PFSK-1 (cell line): ENCODE results near the gene CEP72.
"Not testable (repeated sequence)": the region's sequence is repeated elsewhere in the genome, so short reads cannot be mapped to it uniquely, and the experiment has no call there.

ENCODE experiments used
- FOXP2 ChIP-seq: optimal IDR thresholded peaks from 2 replicates; pipeline ENCODE3; 2011; ENCODE audit warnings: borderline replicate concordance, control low read depth, inconsistent platforms; ENCODE audit not compliant: insufficient read depth; ENCODE audit errors: extremely low read length, extremely low read depth
- POLR2AphosphoS5 ChIP-seq: IDR thresholded peaks from 2 replicates; pipeline ENCODE4 v1.6.1; 2012; ENCODE audit warnings: low read depth, mild to moderate bottlenecking, control low read depth, low read length, moderate library complexity
- SIN3A ChIP-seq: IDR thresholded peaks from 2 replicates; pipeline ENCODE4 v1.6.1; 2012; ENCODE audit warnings: mild to moderate bottlenecking, low read length, moderate library complexity, borderline replicate concordance; ENCODE audit not compliant: insufficient read depth
- TAF1 ChIP-seq: IDR thresholded peaks from 2 replicates; pipeline ENCODE4 v1.6.1; 2012; ENCODE audit warnings: low read length, control low read depth, borderline replicate concordance; ENCODE audit not compliant: insufficient read depth
- TF ChIP-seq, protein P1 (sequence below), 2 experiments: IDR thresholded peaks; 2 replicates each; pipeline versions ENCODE4 v1.6.1 to v1.8.0; 2011 to 2012; ENCODE audit warnings: low read depth in 2 of 2, low read length in 2 of 2, control low read depth in 1 of 2, inconsistent platforms in 1 of 2, mild to moderate bottlenecking in 1 of 2, moderate library complexity in 1 of 2; ENCODE audit not compliant: insufficient read depth in 1 of 2

The CEP72 gene

DNA sequence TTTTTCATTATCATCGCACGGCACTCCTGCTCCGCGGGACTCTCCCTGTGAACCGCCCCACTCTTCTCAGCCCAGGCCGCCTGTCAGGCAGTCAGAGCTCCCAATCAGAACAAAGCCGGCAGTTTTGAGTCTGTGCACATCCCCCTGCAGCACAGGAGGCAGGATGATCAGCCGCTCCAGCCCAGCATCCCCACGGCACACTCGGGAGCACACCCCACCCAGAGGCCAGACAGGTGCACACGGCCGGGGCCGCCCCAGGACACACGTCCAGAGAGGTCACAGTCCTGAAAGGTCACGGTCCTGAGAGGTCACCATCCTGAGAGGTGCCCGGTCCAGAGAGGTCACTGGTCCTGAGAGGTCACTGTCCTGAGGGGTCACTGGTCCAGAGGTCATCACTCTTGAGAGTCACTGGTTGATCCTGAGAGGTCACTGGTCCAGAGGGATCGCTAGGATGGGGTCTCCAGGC lies 72.6 kb downstream of the CEP72 start:
- TF ChIP-seq POLR2AphosphoS5 (no peak), FOXP2 (no peak), SIN3A (no peak), TAF1 (no peak)
- TF ChIP-seq, protein P1, sequence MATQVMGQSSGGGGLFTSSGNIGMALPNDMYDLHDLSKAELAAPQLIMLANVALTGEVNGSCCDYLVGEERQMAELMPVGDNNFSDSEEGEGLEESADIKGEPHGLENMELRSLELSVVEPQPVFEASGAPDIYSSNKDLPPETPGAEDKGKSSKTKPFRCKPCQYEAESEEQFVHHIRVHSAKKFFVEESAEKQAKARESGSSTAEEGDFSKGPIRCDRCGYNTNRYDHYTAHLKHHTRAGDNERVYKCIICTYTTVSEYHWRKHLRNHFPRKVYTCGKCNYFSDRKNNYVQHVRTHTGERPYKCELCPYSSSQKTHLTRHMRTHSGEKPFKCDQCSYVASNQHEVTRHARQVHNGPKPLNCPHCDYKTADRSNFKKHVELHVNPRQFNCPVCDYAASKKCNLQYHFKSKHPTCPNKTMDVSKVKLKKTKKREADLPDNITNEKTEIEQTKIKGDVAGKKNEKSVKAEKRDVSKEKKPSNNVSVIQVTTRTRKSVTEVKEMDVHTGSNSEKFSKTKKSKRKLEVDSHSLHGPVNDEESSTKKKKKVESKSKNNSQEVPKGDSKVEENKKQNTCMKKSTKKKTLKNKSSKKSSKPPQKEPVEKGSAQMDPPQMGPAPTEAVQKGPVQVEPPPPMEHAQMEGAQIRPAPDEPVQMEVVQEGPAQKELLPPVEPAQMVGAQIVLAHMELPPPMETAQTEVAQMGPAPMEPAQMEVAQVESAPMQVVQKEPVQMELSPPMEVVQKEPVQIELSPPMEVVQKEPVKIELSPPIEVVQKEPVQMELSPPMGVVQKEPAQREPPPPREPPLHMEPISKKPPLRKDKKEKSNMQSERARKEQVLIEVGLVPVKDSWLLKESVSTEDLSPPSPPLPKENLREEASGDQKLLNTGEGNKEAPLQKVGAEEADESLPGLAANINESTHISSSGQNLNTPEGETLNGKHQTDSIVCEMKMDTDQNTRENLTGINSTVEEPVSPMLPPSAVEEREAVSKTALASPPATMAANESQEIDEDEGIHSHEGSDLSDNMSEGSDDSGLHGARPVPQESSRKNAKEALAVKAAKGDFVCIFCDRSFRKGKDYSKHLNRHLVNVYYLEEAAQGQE (IDR thresholded peaks at IDR 0.05; ENCODE audit: insufficient read depth in 1 of 2, low read depth in 2 of 2, low read length in 2 of 2) = no peak

GRCh38 chr5:685262-686171 lies 73.4 kb downstream of the CEP72 start:
- no peak for TF ChIP-seq FOXP2
- TF ChIP-seq, protein P1 (IDR thresholded peaks at IDR 0.05; ENCODE audit: insufficient read depth in 1 of 2, low read depth in 2 of 2, low read length in 2 of 2) = no peak
- TF ChIP-seq SIN3A = no peak
- no peak for TF ChIP-seq TAF1
- TF ChIP-seq POLR2AphosphoS5 = no peak

GRCh38 chr5:691817-692528 lies 79.8 kb downstream of the CEP72 start:
- TF ChIP-seq FOXP2 (no peak), POLR2AphosphoS5 (no peak), TAF1 (no peak), SIN3A (no peak)
- TF ChIP-seq, protein P1 (IDR thresholded peaks at IDR 0.05; ENCODE audit: insufficient read depth in 1 of 2, low read depth in 2 of 2, low read length in 2 of 2) = no peak

GRCh38 chr5:693271-694041 lies 81.3 kb downstream of the CEP72 start, which contains the start of gene TPPP:
TSS of gene TPPP (minus strand) at chr5:693352. CDS start at chr5:678060, 15,292 bp downstream.
- TF ChIP-seq TAF1, SIN3A: not testable (repeated sequence)
- TF ChIP-seq, protein P1 (IDR thresholded peaks at IDR 0.05; ENCODE audit: insufficient read depth in 1 of 2, low read depth in 2 of 2, low read length in 2 of 2) = not testable (repeated sequence)
